Dermis microvascular lymphatic vessel endothelial cell (primary cell): ENCODE data around the gene PILRB. TPM values are rescaled to one million over a fixed set of nuclear protein-coding genes. Genes with fewer than 3 reads are reported as not detected.
"Not testable (repeated sequence)": the region's sequence is repeated elsewhere in the genome, so short reads cannot be mapped to it uniquely, and the experiment has no call there.

Experiments
- DNase-seq, 2 donors: peaks; one replicate each; pipeline versions ENCODE4 v3.0.0 to v3.0.0-alpha.2; 2010; ENCODE audit warnings: low read depth in 2 of 2
- total RNA-seq: library from RNA; depleted of rRNA; stranded (reverse); fragments of >200 nt; gene quantifications from 2 replicates; pipeline ENCODE4 v1.2.1, GENCODE V29; 2014

The PILRB gene
- total RNA-seq, 1 donor from 2014 or later = 4.1 TPM

- no peak for DNase-seq
These were observed 4.1 kb upstream of the PILRB start for GRCh38 chr7:100353685-100354330.

- DNase-seq = no peak
These were observed 1.4 kb upstream of the PILRB start for GRCh38 chr7:100356416-100357068.

- DNase-seq = no peak
These were observed 771 bp upstream of the PILRB start for GRCh38 chr7:100357131-100357561.

DNA sequence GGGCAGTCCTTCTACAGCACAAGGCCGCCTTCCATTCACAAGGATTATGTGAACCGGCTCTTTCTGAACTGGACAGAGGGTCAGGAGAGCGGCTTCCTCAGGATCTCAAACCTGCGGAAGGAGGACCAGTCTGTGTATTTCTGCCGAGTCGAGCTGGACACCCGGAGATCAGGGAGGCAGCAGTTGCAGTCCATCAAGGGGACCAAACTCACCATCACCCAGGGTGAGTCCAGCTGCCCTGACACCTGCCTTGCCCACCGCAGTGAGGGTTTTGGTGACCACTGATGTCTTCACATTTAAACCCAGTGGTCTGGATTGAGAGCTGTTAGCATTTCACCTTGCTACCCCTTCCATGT is 918 bp downstream of the PILRB start:
- DNase-seq = no peak

GRCh38 chr7:100360135-100360854 is 2.4 kb downstream of the PILRB start:
- no peak for DNase-seq

- DNase-seq = no peak
These were observed 5.2 kb downstream of the PILRB start for GRCh38 chr7:100363098-100363497.

DNA sequence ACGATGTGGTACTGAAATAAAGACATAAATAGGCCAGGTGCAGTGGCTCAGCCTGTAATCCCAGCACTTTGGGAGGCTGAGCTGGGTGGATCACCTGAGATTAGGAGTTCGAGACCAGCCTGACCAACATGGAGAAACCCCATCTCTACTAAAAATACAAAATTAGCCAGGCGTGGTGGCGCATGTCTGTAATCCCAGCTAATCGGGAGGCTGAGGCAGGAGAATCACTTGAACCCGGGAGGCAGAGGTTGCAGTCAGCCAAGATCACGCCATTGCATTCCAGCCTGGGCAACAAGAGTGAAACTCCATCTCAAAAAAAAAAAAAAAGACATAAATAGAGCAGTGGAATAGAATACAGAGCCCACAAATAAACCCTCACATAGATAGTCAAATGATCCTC is 5.9 kb downstream of the PILRB start:
- not testable (repeated sequence) for DNase-seq

DNA sequence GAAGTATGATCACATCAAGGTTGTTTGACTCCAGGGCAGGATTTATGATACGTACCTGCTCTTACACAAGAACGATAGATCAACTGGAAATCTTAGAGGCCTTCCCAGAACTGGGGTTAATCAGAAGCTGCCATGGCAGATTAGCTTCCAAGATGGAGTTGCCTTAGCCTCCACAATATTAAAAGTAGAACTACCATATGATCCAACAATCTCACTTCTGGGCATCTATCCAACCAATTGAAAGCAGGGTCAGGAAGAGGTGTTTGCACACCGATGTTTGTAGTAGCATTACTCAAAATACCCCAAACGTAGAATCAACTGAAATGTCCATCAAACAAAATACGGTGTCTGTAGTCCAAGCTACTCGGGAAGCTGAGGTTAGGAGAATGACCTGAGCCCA is 6.6 kb downstream of the PILRB start:
- DNase-seq = no peak

- DNase-seq = not testable (repeated sequence)
These were observed 8.1 kb downstream of the PILRB start for GRCh38 chr7:100365998-100366367.

DNA sequence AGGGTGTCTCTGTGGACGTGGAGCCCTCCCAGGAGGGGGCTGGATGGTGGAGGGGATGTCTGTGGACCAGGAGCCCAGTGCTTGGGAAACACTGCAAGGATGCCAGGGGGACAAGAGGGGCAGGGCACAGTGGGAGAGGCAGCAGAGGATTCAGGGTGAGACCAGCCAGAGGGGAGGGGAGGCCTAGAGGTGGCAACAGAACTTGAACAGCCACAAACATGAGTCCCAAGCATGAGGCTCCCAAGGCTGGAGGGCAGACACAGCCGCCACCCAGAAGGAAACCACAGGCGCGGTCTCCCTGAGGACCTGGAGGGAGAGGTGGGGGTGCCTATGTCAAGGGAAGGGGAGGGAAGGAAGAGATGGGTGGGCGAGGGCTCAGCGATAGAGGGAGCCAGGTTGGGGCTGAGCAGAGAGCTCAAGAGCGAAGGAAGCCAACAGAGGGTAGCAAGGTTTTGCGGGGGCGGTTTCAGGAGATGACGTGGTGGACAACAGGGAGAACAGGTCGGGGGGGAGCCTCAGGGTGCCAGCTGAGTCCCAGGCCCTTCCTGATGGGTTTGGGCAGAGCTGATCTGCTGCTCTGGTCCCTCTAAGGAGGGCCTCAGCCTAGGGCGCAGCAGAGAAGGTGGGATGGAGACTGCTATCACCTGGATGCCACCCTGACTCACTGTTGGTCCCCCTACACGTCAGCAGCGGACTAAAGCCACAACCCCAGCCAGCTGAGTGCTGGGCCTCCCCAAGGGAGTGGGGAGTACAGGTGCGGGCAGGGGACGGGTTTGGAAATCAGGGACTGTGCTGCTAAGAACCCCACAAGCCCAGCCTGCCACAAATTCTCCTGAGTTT is 8.7 kb downstream of the PILRB start:
- no peak for DNase-seq

GRCh38 chr7:100367251-100367620 is 9.3 kb downstream of the PILRB start:
- DNase-seq = no peak

DNA sequence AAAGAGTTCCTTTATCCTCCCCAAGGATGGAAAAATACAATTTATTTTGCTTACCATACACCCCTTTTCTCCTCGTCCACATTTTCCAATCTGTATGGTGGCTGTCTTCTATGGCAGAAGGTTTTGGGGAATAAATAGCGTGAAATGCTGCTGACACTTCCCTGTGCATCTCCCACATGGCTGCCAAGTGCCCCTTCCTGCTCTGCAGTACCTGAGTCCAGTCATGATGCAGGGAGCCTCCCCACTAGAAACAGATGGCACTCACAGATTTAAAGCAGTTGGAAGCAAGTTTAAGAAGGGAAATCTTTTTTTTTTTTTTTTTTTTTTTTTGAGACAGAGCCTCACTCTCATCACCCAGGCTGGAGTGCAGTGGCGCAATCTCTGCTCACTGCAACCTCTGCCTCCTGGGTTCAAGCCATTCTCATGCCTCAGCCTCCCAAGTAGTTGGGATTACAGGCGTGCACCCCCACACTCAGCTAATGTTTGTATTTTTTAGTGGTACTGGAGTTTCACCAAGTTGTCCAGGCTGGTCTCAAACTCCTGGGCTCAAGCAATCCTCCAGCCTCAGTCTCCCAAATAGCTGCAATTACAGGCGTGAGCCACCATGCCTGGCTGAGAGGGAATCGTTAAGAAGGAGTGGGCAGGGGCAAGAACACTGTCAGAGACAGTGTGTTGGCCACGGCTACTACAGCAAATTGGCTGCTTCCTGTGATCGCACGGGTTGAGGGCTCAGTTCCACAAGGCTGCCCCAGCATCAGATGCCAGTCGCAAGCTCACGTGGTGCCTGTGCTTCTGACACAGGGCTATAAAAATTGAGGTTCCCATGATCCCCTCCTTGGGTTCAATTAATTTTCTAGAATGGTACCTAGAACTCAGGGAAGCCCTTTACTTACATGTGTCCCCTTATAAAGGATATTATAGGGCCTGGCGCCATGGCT is 10.0 kb downstream of the PILRB start:
- no peak for DNase-seq

GRCh38 chr7:100369105-100369504 is 11.2 kb downstream of the PILRB start:
- DNase-seq = no peak

GRCh38 chr7:100370303-100370702 is 12.4 kb downstream of the PILRB start:
- no peak for DNase-seq

- DNase-seq = no peak
These were observed 12.8 kb downstream of the PILRB start for GRCh38 chr7:100370746-100371145.

DNA sequence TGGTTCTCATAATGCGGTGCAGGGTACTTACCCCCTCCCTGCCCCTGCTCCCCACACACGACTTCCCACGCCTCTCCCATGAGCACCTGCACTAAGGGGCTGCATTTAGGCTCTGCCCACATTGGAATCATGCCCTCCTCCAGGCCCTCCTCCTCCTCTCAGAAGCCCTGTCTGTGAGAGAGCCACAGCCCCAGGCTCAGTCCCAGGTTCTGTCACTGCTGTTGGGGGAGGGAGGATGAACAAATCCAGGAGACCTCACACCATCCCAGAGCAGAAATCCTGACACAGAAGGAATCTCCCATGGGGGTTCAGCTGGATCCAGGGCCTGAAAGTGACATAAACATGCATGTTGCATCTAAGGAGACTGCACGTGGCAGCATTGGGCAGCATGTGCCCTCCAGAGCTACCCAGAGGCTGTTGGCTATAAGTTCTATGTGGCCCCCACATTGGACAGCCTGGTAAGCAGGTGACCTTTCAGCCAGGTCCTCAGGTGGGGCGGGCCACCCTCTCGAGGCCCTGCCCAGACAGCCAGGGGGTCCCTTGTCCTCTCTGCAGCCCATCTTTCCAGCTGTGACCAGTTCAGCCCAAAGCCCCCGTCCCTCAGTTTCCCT is 13.7 kb downstream of the PILRB start:
- DNase-seq = no peak

GRCh38 chr7:100372256-100372655 is 14.3 kb downstream of the PILRB start:
- no peak for DNase-seq

- DNase-seq = no peak
These were observed 14.8 kb downstream of the PILRB start for GRCh38 chr7:100372694-100373093.

GRCh38 chr7:100373261-100373831 is 15.4 kb downstream of the PILRB start, which contains the start of gene PILRA:
PILRA (plus strand) TSS chr7:100373487; CDS start chr7:100373657, 170 bp downstream.
- no peak for DNase-seq
